Measurements from ENCODE around the gene QRSL1. TPM values are rescaled to one million over a fixed set of nuclear protein-coding genes. Genes with fewer than 3 reads are reported as not detected.
"Not testable (repeated sequence)": the region's sequence is repeated elsewhere in the genome, so short reads cannot be mapped to it uniquely, and the experiment has no call there.

The QRSL1 gene
- total and polyA plus RNA-seq, 2 experiments from 2014 or later = 18.4 to 19.3 TPM

DNA sequence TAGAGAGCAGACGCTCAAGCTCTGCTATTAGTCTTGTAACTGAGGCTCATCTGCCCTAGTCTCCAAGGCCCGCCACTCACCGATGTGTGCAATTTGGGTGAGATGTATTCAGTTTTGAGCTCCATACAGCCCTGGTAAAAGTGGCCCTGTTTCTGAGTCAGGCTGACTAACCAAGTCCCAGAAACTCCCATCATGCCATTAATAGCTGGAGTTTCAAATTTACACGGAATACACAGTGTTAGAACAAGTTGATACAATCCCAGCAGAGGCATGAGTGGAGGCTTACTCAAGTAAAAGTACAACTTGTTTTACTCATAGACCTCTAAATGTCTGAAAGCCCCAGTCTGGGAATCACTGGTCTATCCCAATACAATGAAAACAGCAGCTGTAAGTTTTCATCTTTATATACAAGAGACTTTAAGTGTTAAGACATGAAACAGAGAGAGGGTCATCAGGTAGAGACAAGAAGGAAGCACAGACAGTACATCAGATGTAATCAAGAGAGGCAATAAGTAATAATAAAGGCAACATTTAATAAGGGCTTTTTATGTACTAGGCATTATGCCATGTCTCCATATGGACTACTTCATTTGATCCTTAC lies 42.5 kb upstream of the QRSL1 start (continued):
- TF ChIP-seq JUNB (IDR thresholded peaks at IDR 0.05; ENCODE audit: unreplicated experiment) = no peak
- TF ChIP-seq ZNF114 (CRISPR knock-in tag; IDR thresholded peaks at IDR 0.05) = no peak
- TF ChIP-seq, protein P1, sequence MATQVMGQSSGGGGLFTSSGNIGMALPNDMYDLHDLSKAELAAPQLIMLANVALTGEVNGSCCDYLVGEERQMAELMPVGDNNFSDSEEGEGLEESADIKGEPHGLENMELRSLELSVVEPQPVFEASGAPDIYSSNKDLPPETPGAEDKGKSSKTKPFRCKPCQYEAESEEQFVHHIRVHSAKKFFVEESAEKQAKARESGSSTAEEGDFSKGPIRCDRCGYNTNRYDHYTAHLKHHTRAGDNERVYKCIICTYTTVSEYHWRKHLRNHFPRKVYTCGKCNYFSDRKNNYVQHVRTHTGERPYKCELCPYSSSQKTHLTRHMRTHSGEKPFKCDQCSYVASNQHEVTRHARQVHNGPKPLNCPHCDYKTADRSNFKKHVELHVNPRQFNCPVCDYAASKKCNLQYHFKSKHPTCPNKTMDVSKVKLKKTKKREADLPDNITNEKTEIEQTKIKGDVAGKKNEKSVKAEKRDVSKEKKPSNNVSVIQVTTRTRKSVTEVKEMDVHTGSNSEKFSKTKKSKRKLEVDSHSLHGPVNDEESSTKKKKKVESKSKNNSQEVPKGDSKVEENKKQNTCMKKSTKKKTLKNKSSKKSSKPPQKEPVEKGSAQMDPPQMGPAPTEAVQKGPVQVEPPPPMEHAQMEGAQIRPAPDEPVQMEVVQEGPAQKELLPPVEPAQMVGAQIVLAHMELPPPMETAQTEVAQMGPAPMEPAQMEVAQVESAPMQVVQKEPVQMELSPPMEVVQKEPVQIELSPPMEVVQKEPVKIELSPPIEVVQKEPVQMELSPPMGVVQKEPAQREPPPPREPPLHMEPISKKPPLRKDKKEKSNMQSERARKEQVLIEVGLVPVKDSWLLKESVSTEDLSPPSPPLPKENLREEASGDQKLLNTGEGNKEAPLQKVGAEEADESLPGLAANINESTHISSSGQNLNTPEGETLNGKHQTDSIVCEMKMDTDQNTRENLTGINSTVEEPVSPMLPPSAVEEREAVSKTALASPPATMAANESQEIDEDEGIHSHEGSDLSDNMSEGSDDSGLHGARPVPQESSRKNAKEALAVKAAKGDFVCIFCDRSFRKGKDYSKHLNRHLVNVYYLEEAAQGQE (IDR thresholded peaks at IDR 0.05; ENCODE audit: unreplicated experiment) = no peak
- TF ChIP-seq, protein P2, sequence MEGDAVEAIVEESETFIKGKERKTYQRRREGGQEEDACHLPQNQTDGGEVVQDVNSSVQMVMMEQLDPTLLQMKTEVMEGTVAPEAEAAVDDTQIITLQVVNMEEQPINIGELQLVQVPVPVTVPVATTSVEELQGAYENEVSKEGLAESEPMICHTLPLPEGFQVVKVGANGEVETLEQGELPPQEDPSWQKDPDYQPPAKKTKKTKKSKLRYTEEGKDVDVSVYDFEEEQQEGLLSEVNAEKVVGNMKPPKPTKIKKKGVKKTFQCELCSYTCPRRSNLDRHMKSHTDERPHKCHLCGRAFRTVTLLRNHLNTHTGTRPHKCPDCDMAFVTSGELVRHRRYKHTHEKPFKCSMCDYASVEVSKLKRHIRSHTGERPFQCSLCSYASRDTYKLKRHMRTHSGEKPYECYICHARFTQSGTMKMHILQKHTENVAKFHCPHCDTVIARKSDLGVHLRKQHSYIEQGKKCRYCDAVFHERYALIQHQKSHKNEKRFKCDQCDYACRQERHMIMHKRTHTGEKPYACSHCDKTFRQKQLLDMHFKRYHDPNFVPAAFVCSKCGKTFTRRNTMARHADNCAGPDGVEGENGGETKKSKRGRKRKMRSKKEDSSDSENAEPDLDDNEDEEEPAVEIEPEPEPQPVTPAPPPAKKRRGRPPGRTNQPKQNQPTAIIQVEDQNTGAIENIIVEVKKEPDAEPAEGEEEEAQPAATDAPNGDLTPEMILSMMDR (conservative IDR thresholded peaks at IDR 0.05; ENCODE audit: low read depth in 2 of 2) = no peak
- TF ChIP-seq STAT1 (IDR thresholded peaks at IDR 0.05; ENCODE audit: unreplicated experiment) = no peak
- TF ChIP-seq ZNF331 (CRISPR knock-in tag; IDR thresholded peaks at IDR 0.05; ENCODE audit: low read depth) = no peak

DNA sequence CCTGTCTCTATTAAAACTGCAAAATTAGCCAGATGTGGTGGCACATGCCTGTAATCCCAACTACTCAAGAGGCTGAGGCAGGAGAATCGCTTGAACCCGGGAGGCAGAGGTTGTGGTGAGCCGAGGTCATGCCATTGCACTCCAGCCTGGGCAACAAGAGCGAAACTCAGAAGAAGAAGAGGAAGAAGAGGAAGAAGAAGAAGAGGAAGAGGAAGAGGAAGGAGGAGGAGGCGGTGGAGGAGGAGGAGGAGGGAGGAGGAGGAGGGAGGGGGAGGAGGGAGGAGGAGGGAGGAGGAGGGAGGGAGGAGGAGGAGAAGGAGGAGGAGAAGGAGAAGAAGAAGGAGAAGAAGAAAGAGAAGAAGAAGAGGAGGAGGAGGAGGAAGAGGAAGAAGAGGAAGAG lies 40.4 kb upstream of the QRSL1 start:
- H3K4me3 Mint-ChIP-seq; H3K79me2 ChIP-seq (replicated peaks; ENCODE audit: insufficient read depth); ATAC-seq: not testable (repeated sequence)

DNA sequence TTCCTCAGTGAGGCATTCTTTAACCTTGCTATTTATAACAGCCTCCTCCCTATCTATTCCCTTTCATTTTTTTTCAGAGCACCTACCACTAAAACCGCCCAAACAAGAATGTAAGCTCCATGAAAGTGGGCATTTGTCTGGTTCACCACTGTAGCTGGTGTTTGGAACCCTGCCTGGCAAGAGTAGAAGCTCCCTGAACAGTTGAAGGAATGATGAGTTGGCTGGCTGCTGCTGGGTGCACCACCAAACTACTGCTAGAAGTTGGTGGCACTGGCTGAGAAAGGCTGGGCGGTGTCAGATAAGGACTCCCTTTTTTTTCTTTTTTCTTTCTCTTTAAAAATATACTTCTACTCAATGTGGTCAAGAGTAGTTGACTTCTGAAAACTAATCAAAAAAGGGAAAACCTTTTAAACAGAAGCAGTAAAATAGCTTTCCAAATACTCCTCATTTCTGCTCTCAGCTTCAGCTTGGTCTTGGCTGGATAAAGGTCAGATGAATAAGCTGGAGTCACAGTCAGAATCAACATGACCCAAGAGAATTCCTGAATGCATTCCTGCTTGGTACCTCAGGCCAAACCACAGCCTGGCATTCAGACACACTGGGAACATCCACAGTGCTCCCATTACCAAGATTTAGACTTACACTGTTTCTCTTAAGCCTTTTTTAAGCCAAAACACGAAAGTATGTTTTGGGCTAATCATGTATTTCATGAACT lies 38.1 kb upstream of the QRSL1 start:
- Histone ChIP-seq H3F3A (replicated peaks; ENCODE audit: low read depth) (no peaks in the 10 kb centered on the region), H3K27me3 (ENCODE audit: insufficient read depth) (no peaks in the 10 kb centered on the region), H3K4me2 (no peak overlapping the region), H3K79me2 (replicated peaks; ENCODE audit: insufficient read depth) (no peaks in the 10 kb centered on the region), H3K4me1 (ENCODE audit: insufficient read depth) (no peaks in the 10 kb centered on the region), H2AFZ (no peak overlapping the region), H3K9me2 (ENCODE audit: insufficient read depth) (0 out of 2 replicates have a peak, but pooled peaks cover 5% of the 10 kb centered on the region), H3K27ac (ENCODE audit: low read depth) (no peak overlapping the region), H3K36me3 (ENCODE audit: insufficient read depth) (no peaks in the 10 kb centered on the region), H3K4me3 (no peak overlapping the region), H4K20me1 (replicated peaks; ENCODE audit: insufficient read depth) (no peaks in the 10 kb centered on the region; the same call in 1 of the 2 replicates)
- peaks cover 7% of the 10 kb centered on the region; the same call in 2 of the 3 replicates for H3K4me1 Mint-ChIP-seq
- H3K9me3 Mint-ChIP-seq = no peaks in the 10 kb centered on the region; the same call in 2 of the 3 replicates
- no peak overlapping the region for H3K27ac Mint-ChIP-seq
- H3K36me3 Mint-ChIP-seq (ENCODE audit: low read depth) = peaks cover 40% of the 10 kb centered on the region; the same call in 2 of the 3 replicates
- peaks cover 2% of the 10 kb centered on the region for H3K27me3 Mint-ChIP-seq (ENCODE audit: insufficient read depth, low read depth, poor library complexity)
- TF ChIP-seq ZNF331 (CRISPR knock-in tag; IDR thresholded peaks at IDR 0.05; ENCODE audit: low read depth) (no peak), EZH2phosphoT487 (IDR thresholded peaks at IDR 0.05; ENCODE audit: unreplicated experiment) (no peak), STAT1 (IDR thresholded peaks at IDR 0.05; ENCODE audit: unreplicated experiment) (no peak), EZH2 (IDR thresholded peaks at IDR 0.05; ENCODE audit: low read depth, unreplicated experiment) (no peak), ZNF114 (CRISPR knock-in tag; IDR thresholded peaks at IDR 0.05) (no peak), NANOG (IDR thresholded peaks at IDR 0.05; ENCODE audit: borderline replicate concordance) (no peak), JUNB (IDR thresholded peaks at IDR 0.05; ENCODE audit: unreplicated experiment) (no peak)
- DNase-seq (ENCODE audit: low spot score) (no peak), ATAC-seq (no peak)
- H3K4me3 Mint-ChIP-seq = no peak overlapping the region

More for the DNA sequence above, 40.4 kb upstream of the QRSL1 start:
- not testable (repeated sequence) for H3F3A ChIP-seq (replicated peaks; ENCODE audit: low read depth); H3K27me3 ChIP-seq (ENCODE audit: insufficient read depth); H3K9me3 Mint-ChIP-seq; DNase-seq (ENCODE audit: low spot score); H2AFZ ChIP-seq; H3K4me1 ChIP-seq (ENCODE audit: insufficient read depth); H3K27me3 Mint-ChIP-seq (ENCODE audit: insufficient read depth, low read depth, poor library complexity); H3K27ac ChIP-seq (ENCODE audit: low read depth); H3K4me2 ChIP-seq; H3K4me3 ChIP-seq; H4K20me1 ChIP-seq (replicated peaks; ENCODE audit: insufficient read depth); H3K9me2 ChIP-seq (ENCODE audit: insufficient read depth); H3K36me3 ChIP-seq (ENCODE audit: insufficient read depth); H3K27ac Mint-ChIP-seq
- Mint-ChIP-seq H3K4me1 (peaks cover 16% of the 10 kb centered on the region; the same call in 2 of the 3 replicates), H3K36me3 (ENCODE audit: low read depth) (peaks cover 43% of the 10 kb centered on the region; the same call in 2 of the 3 replicates)
